OCI-LY7 (cell line): Measurements from ENCODE around the gene MRPL11. TPM values are rescaled to one million over a fixed set of nuclear protein-coding genes. Genes with fewer than 3 reads are reported as not detected.
A peak's percentile ranks its signal among the peaks of the same experiment; 100 is the strongest.

Experiments used
- BruUV-seq: library from RNA; stranded (reverse); fragments of 400-500 nt; replicated peaks from 2 replicates; lab custom pipeline; 2021; lab: Mats Ljungman, UMichigan
- CTCF ChIA-PET: fragments of 300-600 bp; sonication (Branson Sonifier 250); formaldehyde crosslinking; loops from one replicate; lab custom pipeline; 2022; ENCODE audit warnings: antibody characterized with exemption; ENCODE audit not compliant: unreplicated experiment; lab: Charles Lee
- POLR2A ChIA-PET: fragments of 300-600 bp; sonication (Branson Sonifier 250); formaldehyde crosslinking; loops from one replicate; lab custom pipeline; 2022; ENCODE audit warnings: antibody characterized with exemption; lab: Charles Lee
- DNase-seq: peaks from one replicate; pipeline ENCODE4 v3.0.0-alpha.2; 2015; ENCODE audit warnings: low spot score
- H2AFZ ChIP-seq: fragments of 200-600 bp; sonication (generic), shearing (Covaris generic); 2 replicates; pipeline ENCODE4 v1.6.1; 2014; ENCODE audit warnings: mild to moderate bottlenecking, antibody characterized with exemption, low read length, moderate library complexity
- H3K27ac ChIP-seq: fragments of 200-600 bp; sonication (generic); 2 replicates; pipeline ENCODE4 v1.5.1; 2014; ENCODE audit warnings: mixed run types, low read depth, mild to moderate bottlenecking, moderate library complexity, low read length, inconsistent platforms; ENCODE audit not compliant: poor library complexity, severe bottlenecking
- H3K36me3 ChIP-seq: fragments of 200-600 bp; sonication (generic); 2 replicates; pipeline ENCODE4 v1.6.1; 2014; ENCODE audit warnings: mild to moderate bottlenecking, antibody characterized with exemption, low read length, moderate library complexity, mixed read lengths; ENCODE audit not compliant: insufficient read depth
- H3K4me1 ChIP-seq: fragments of 200-600 bp; sonication (generic); 2 replicates; pipeline ENCODE4 v1.5.1; 2014; ENCODE audit warnings: mild to moderate bottlenecking, low read length; ENCODE audit not compliant: insufficient read depth, poor library complexity, severe bottlenecking
- H3K4me2 ChIP-seq: fragments of 200-600 bp; sonication (generic); 2 replicates; pipeline ENCODE4 v1.6.1; 2014; ENCODE audit warnings: mild to moderate bottlenecking, low read length
- H3K4me3 ChIP-seq: fragments of 200-600 bp; sonication (generic); 2 replicates; pipeline ENCODE4 v1.5.1; 2014; ENCODE audit warnings: mild to moderate bottlenecking, low read depth, low read length; ENCODE audit not compliant: poor library complexity, severe bottlenecking
- H3K79me2 ChIP-seq: fragments of 200-600 bp; sonication (generic); 2 replicates; pipeline ENCODE4 v1.6.1; 2016; ENCODE audit warnings: low read depth, mild to moderate bottlenecking, low read length, moderate library complexity, mixed read lengths; ENCODE audit not compliant: insufficient read depth
- H3K9me2 ChIP-seq: fragments of 200-600 bp; sonication (generic); 2 replicates; pipeline ENCODE4 v1.6.1; 2016; ENCODE audit warnings: mild to moderate bottlenecking, low read length, mixed read lengths; ENCODE audit not compliant: insufficient read depth
- H3K9me3 ChIP-seq: fragments of 200-600 bp; sonication (generic); 2 replicates; pipeline ENCODE4 v1.6.1; 2014; ENCODE audit warnings: mild to moderate bottlenecking, mixed run types, low read length, mixed read lengths
- H4K20me1 ChIP-seq: fragments of 200-600 bp; sonication (generic); 2 replicates; pipeline ENCODE4 v1.6.1; 2014; ENCODE audit warnings: mild to moderate bottlenecking, antibody characterized with exemption, low read length, moderate library complexity, mixed read lengths; ENCODE audit not compliant: insufficient read depth
- CTCF ChIP-seq: fragments of 200-600 bp; sonication (generic); conservative IDR thresholded peaks from 2 replicates; pipeline ENCODE4 v1.5.1; 2014; ENCODE audit warnings: mild to moderate bottlenecking, antibody characterized with exemption, low read length, moderate library complexity, mixed read lengths
- EZH2phosphoT487 ChIP-seq: fragments of 200-600 bp; sonication (generic); IDR thresholded peaks from 2 replicates; pipeline ENCODE4 v1.6.1; 2018; ENCODE audit warnings: low read depth, borderline replicate concordance, mild to moderate bottlenecking, mixed run types, antibody characterized with exemption, low read length, moderate library complexity, mixed read lengths
- intact Hi-C: fragments of 100-400 bp; cut with micrococcal nuclease; formaldehyde crosslinking; loops from one replicate; pipeline ENCODE4 v1.10.0; 2022; ENCODE audit not compliant: unreplicated experiment
- total RNA-seq, 2 experiments: library from RNA; depleted of rRNA in 1 of 2; stranded (reverse); fragments of >200 nt in 1 of 2; shearing (Covaris generic) in 1 of 2; gene quantifications; 2 replicates each; pipeline ENCODE4 v1.2.3, GENCODE V29; 2014 to 2022

Gene MRPL11
- total RNA-seq, 2 experiments from 2014 or later = 88.6 to 101 TPM

- H2AFZ ChIP-seq = peak within 1 kb of the TSS; percentile 77
- POLR2A ChIA-PET = interaction anchor here (0.5 to 1.2 kb wide), 9 partner anchors 9 to 875 kb away, joined by 3 to 5 read pairs (median 3); partner anchors contain the start of genes MRPL11, RBM4 and RBM4B
Observed at GRCh38 chr11:66480117-66480938, 41.7 kb upstream of the MRPL11 start, which contains the start of gene DPP3. Gene DPP3 (plus strand): TSS chr11:66480434. CDS start chr11:66482201, 1,767 bp downstream.

GRCh38 chr11:66479394-66480116, 40.9 kb upstream of the MRPL11 start:
- Histone ChIP-seq H3K9me2 (no peaks in the 10 kb centered on the region), H2AFZ (peak overlapping the region; percentile 77; the same call in 1 of the 2 replicates), H3K4me2 (peak overlapping the region; percentile 97), H3K36me3 (peaks cover 14% of the 10 kb centered on the region), H3K4me1 (peaks cover 11% of the 10 kb centered on the region), H3K4me3 (peak overlapping the region; percentile 89), H3K9me3 (no peaks in the 10 kb centered on the region), H3K27ac (peak overlapping the region; percentile 47), H4K20me1 (no peaks in the 10 kb centered on the region), H3K79me2 (peaks cover 5% of the 10 kb centered on the region; the same call in 1 of the 2 replicates)
- ChIA-PET CTCF (interaction anchor here (1.4 kb wide), 1 partner anchor 41 kb away, joined by 3 read pairs; the partner anchor contains the start of gene MRPL11), POLR2A (interaction anchor here (0.9 to 1.2 kb wide), 7 partner anchors 8 to 362 kb away, joined by 3 to 5 read pairs (median 3); partner anchors contain the start of genes MRPL11, RBM4 and RBM4B)
- TF ChIP-seq CTCF = no peak
- intact Hi-C loops = loop anchor here (1.0 to 5.0 kb wide), 5 partner anchors 40 to 363 kb away; partner anchors contain the start of genes ACTN3, RCE1 and ZDHHC24
- DNase-seq = no peak
- TSS peak; percentile 80 for BruUV-seq

More at GRCh38 chr11:66480117-66480938, 41.7 kb upstream of the MRPL11 start, which contains the start of gene DPP3:
- no peaks in the 10 kb centered on the region for H3K9me3 ChIP-seq
- TF ChIP-seq EZH2phosphoT487 = no peak
- peak; percentile 30; the same call in 1 of the 2 replicates for TF ChIP-seq CTCF
- CTCF ChIA-PET = no interaction called here
- peak within 1 kb of the TSS; percentile 89 for H3K4me3 ChIP-seq
- H3K9me2 ChIP-seq = no peaks in the 10 kb centered on the region
- intact Hi-C loops = loop anchor here (1.0 to 5.0 kb wide), 3 partner anchors 66 to 362 kb away; partner anchors contain the start of genes ACTN3, RCE1 and ZDHHC24
- H3K4me2 ChIP-seq = peak within 1 kb of the TSS; percentile 97
- peak within 1 kb of the TSS; percentile 47 for H3K27ac ChIP-seq
- no peaks in the 10 kb centered on the region for H4K20me1 ChIP-seq
- DNase-seq = peak; percentile 98
- peaks cover 11% of the 10 kb centered on the region for H3K4me1 ChIP-seq
- peaks cover 14% of the 10 kb centered on the region for H3K36me3 ChIP-seq
- peaks cover 5% of the 10 kb centered on the region; the same call in 1 of the 2 replicates for H3K79me2 ChIP-seq
- no TSS peak for BruUV-seq
